Ishikawa (cell line): ENCODE data around the gene GDAP2.

Experiments used
- CEBPB ChIP-seq: IDR thresholded peaks from 2 replicates; pipeline ENCODE4 v1.6.1; 2012
- CREB1 ChIP-seq: IDR thresholded peaks from 2 replicates; pipeline ENCODE4 v1.6.1; 2012; ENCODE audit warnings: low read depth
- EGR1 ChIP-seq: IDR thresholded peaks from 2 replicates; pipeline ENCODE4 v1.6.1; 2012
- EP300 ChIP-seq: IDR thresholded peaks from 2 replicates; pipeline ENCODE4 v1.6.1; 2012; ENCODE audit warnings: borderline replicate concordance
- FOXM1 ChIP-seq: IDR thresholded peaks from 2 replicates; pipeline ENCODE4 v1.6.1; 2012; ENCODE audit warnings: low read depth, borderline replicate concordance
- MAX ChIP-seq: IDR thresholded peaks from 2 replicates; pipeline ENCODE4 v1.6.1; 2012
- NFIC ChIP-seq: IDR thresholded peaks from 2 replicates; pipeline ENCODE4 v1.6.1; 2012
- RAD21 ChIP-seq: IDR thresholded peaks from 2 replicates; pipeline ENCODE4 v1.6.1; 2012; ENCODE audit warnings: low read depth
- REST ChIP-seq: IDR thresholded peaks from 2 replicates; pipeline ENCODE4 v1.6.1; 2012; ENCODE audit warnings: low read depth, mild to moderate bottlenecking
- TAF1 ChIP-seq: IDR thresholded peaks from 2 replicates; pipeline ENCODE4 v1.6.1; 2012; ENCODE audit warnings: low read depth, mild to moderate bottlenecking
- TCF12 ChIP-seq: IDR thresholded peaks from 2 replicates; pipeline ENCODE4 v1.6.1; 2012; ENCODE audit warnings: low read depth
- TEAD4 ChIP-seq: IDR thresholded peaks from 2 replicates; pipeline ENCODE4 v1.6.1; 2012
- YY1 ChIP-seq: IDR thresholded peaks from 2 replicates; pipeline ENCODE4 v1.6.1; 2012; ENCODE audit warnings: low read depth

GRCh38 chr1:117841117-117841650 is 88.2 kb downstream of the GDAP2 start:
- TF ChIP-seq REST: no peak
- no peak for TF ChIP-seq RAD21
- TF ChIP-seq TEAD4: no peak
- TF ChIP-seq EP300: no peak
- TF ChIP-seq YY1: no peak
- TF ChIP-seq EGR1: no peak
- no peak for TF ChIP-seq CREB1
- TF ChIP-seq TCF12: no peak
- TF ChIP-seq CEBPB: no peak
- TF ChIP-seq NFIC: no peak
- TF ChIP-seq FOXM1: no peak
- no peak for TF ChIP-seq MAX
- TF ChIP-seq TAF1: no peak
